GM21619 (cell line): Measurements from ENCODE around the gene AIMP1.
"Not testable (repeated sequence)": the region's sequence is repeated elsewhere in the genome, so short reads cannot be mapped to it uniquely, and the experiment has no call there.

Experiments
- ATAC-seq: cut with Tn5 transposase; IDR thresholded peaks from one replicate; pipeline ENCODE4 v1.9.1; 2021; ENCODE audit not compliant: unreplicated experiment

The AIMP1 gene

GRCh38 chr4:106312377-106312776 lies 4.0 kb upstream of the AIMP1 start:
- ATAC-seq, result no peak

GRCh38 chr4:106312997-106313522 lies 3.3 kb upstream of the AIMP1 start:
- no peak for ATAC-seq

DNA sequence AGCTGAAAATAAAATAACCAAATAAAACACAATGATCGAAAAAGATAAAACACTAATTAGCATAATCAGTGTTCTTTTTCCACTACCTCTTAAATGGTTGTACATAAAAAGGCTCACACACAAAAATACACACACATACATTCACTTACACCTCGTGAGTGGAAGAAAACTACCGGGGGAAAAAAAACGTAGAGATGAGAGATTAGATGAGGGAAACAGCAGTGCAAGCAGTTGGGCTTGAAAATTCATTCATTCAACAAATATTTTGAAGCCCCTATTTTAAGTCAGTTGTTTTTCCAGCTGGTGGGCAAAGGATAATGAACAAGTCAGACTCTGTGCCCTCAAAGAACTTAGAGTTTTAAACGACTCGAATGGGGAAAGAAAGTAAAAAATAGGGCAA lies 1.4 kb upstream of the AIMP1 start:
- no peak for ATAC-seq

DNA sequence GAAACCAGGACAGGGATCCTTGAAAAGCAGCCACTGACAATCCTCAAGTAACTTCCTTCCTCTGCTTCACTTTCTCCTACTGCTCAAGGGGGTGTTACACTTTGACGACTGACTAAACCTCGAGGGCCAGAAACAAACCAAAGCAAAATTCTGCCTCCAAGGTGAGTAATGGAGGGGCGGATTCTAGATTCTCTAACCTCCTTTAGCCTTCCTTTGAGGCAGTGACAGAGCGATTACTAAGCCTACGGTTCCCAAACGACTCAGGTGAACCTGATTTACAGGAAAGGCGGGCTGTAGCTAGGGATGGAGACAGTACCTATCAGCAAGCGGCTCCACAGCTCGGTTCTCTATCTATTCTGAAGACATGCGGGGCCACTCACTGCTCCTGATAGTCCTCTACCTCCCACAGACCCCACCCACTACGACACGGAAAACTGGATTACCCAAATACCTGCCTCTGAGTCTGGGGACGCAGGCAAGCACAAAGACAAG lies 828 bp upstream of the AIMP1 start:
- ATAC-seq, result peak; percentile 23

DNA sequence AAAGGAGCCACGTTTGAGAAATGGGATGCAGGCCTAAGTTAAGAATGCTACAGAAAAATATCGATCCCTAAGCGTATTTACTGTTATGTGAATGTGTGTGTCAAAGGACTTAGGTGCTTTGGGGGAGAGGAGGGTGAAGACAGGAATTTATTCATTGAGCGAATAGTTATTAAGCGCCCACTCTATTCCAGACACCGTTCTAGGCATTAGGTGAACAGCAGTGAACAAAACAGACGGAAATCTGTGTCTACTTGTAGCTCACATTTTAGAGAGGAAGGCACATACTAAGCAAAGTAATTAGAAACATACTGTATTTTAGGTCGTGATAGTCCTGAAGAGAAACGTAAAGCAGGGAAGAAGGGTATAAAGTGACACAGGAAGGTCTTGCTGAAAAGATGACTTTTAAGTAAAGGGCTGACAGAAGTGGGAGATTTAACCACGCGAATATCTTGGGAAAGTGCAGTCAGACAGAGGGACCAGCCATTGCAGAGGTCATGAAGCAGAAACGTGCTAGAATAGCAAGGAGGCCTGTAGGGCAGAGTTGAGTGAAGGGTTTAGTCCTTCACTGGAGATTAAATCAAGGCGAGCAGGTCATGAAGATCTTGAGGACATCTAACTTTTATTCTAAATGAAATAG lies 541 bp downstream of the AIMP1 start:
- no peak for ATAC-seq

- ATAC-seq, result no peak
These were observed 1.5 kb downstream of the AIMP1 start for GRCh38 chr4:106317815-106318214.

GRCh38 chr4:106318511-106318910 lies 2.2 kb downstream of the AIMP1 start:
- ATAC-seq, result no peak

DNA sequence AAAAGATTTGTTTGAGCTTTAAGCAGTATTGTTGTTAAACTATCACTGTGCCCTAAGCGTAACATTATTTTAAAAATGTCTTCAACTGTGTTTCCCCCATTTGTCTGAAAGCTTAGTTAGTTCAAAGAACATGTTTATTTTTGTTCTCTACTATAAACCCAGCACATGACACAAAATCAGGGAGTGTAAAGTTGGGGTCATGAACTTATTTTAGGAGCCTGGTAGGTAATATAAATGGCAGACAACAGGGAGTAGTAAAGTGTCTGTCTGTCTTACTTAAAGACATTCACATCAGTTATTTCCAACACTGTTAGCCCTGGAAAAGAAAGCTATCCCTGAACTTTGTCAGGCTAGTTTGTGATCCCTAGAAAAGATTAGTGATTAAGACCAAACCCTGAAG lies 3.9 kb downstream of the AIMP1 start:
- no peak for ATAC-seq

DNA sequence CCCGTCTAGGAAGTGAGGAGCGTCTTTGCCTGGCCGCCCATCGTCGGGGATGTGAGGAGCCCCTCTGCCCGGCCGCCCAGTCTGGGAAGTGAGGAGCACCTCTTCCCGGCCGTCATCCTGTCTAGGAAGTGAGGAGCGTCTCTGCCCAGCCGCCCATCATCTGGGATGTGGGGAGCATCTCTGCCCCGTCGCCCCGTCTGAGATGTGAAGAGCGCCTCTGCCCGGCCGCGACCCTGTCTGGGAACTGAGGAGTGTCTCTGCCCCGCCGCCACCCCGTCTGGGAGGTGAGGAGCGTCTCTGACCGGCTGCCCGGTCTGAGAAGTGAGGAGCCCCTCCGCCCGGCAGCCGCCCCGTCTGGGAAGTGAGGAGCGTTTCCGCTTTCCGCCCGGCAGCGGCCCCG lies 4.8 kb downstream of the AIMP1 start:
- not testable (repeated sequence) for ATAC-seq

GRCh38 chr4:106321814-106322213 lies 5.5 kb downstream of the AIMP1 start:
- not testable (repeated sequence) for ATAC-seq

GRCh38 chr4:106323119-106323518 lies 6.8 kb downstream of the AIMP1 start:
- ATAC-seq, result no peak

DNA sequence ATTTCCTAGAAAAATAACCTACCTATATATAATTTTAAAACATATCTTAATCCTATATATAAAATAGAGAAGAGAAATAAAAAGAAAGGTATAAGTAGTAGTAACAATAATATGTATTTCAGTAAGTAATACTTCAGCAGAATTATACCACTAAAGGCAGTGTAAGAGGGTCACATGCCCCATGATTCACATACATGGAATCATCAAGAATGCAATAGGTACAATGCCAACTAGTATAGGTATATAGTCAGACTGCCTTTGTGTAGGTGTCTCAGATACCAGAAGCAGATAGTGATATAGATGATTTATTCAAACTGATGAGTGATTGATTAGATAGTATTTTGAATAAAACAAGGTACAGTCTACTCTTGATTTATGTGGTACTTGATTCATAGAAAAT lies 9.4 kb downstream of the AIMP1 start:
- ATAC-seq, result no peak

DNA sequence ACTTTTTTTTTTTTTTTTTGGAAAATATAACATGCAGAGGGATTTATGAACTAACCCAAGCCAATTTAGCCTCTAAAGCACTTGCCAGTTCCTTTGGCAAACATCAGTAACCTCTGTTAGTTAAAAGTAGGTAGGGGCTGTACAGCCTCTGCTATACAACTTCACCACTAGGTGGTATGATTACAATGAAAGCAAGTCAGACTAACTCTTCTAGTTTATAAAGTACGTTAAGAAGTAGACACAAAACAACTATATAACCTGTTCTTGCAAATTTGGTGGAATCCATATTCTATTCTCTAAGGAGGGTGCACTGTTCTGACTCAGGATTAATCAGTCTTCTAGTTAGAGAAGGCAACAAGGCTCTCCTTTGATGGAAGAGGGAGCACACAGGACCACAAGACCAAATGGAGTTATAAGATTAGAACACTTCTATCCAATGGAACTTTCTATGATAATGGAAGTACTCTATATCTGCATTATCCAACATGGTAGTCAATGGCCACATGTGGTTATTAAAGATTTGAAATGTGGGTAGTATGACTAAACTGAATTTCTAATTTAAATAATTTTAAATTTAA lies 12.8 kb downstream of the AIMP1 start:
- ATAC-seq, result peak; percentile 88

DNA sequence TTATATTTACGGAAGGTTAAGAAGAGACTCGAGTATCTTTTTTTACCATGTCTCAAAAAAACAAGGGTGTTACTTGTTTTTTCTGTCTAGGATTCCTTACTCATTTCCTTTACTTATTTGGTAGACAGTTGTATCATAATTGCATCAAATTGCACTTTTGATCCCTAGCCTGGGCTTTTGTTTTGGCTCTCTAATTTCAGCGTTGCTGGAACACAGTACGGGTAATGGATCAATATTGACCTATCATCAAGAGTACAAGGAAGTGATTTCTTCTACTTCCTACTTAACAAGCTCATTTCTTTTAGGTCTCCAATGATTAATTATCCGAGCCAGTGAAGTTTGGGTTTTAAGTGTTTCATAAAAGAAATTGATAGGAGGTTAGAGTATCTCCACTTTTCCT lies 16.8 kb downstream of the AIMP1 start:
- ATAC-seq, result no peak

DNA sequence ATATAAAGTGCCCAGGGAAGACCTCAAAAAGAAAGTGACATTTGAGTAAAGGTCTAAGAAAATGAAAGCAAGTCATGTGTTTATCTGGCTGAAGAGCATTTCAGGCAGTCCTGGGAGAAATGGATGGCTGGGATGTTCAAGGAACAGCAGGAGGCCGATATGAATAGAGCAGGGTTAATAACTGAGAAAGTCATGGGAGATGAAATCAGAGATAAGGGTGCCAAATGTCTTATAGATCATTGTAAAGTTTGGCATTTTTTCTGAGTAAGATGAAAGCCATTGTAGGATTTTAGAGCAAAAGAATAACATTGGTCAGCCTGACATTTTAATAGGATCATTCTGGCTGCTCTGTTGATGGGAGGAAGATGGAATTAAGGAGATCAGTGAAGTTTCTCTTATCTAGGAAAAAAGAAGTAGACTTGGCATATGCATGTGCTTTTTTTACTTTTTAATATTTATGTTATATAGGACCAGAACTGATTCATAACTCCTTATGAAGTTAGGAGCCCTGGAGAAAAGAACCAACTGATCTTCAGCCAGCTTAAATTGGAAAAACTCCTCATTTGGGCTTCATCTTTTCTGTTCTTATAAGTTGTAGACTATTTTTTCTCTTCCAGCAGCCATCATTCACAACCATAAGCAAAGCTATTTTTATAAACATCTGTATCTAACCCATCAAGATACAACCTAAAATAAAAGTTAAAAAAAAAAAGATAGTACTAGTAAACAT lies 18.6 kb downstream of the AIMP1 start:
- no peak for ATAC-seq

GRCh38 chr4:106336618-106337017 lies 20.3 kb downstream of the AIMP1 start:
- no peak for ATAC-seq

GRCh38 chr4:106337916-106338315 lies 21.6 kb downstream of the AIMP1 start:
- no peak for ATAC-seq

- no peak for ATAC-seq
These were observed 22.3 kb downstream of the AIMP1 start for GRCh38 chr4:106338671-106339070.

DNA sequence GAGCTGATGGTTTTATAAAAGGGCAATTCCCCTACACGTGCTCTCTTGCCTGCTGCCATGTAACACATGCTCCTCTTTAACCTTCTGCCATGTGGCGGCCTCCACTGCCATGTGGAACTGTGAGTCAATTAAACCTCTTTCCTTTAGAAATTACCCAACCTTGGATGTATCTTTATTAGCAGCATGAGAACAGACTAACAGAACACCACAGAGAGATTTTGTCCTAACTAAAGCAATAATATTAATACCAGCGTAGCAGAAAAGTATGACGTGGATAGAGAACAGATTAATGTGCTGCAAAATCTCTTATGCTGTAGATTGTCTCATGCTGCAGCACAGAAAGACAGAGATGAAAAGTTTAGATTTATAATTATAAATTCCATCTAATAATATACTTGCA lies 23.1 kb downstream of the AIMP1 start:
- no peak for ATAC-seq

DNA sequence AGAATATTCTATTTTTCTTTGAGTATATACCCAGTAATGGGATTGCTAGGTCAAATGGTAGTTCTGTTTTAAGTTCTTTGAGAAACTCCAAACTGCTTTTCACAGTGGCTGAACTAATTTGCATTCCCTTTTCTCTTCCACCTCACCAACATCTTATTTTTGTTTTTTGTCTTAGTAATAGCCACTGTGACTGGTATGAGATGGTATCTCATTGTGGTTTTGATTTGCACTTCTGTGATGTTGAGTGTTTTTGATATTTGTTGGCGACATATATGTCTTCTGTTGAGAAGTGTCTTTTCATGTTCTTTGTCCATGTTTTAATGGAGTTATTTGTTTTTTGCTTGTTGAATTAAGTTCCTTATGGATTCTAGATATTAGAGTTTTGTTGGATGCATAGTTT lies 24.4 kb downstream of the AIMP1 start:
- no peak for ATAC-seq

GRCh38 chr4:106343865-106344646 lies 27.7 kb downstream of the AIMP1 start:
- no peak for ATAC-seq
